Measurements from ENCODE around the gene GRB2. TPM values are rescaled to one million over a fixed set of nuclear protein-coding genes. Genes with fewer than 3 reads are reported as not detected.

The GRB2 gene
- total RNA-seq, 1 experiment from 2014 or later: 92.6 TPM

GRCh38 chr17:75445296-75445695, 39.8 kb upstream of the GRB2 start (continued):
- TF ChIP-seq PREB (CRISPR knock-in tag; IDR thresholded peaks at IDR 0.05; ENCODE audit: borderline replicate concordance) (no peak), ZNF281 (CRISPR knock-in tag; IDR thresholded peaks at IDR 0.05) (no peak), ZNF671 (CRISPR knock-in tag; IDR thresholded peaks at IDR 0.05) (no peak)

GRCh38 chr17:75442168-75443103, 37.0 kb upstream of the GRB2 start:
- DNase-seq (ENCODE audit: low spot score) (no peak), ATAC-seq (no peak)
- no peaks in the 10 kb centered on the region; the same call in 1 of the 2 replicates for H3K27me3 Mint-ChIP-seq (ENCODE audit: low read depth)
- H3K27ac Mint-ChIP-seq: no peak overlapping the region
- no peaks in the 10 kb centered on the region for H3K4me1 Mint-ChIP-seq
- H3K4me3 Mint-ChIP-seq: no peak overlapping the region
- TF ChIP-seq USF1 (CRISPR knock-in tag; IDR thresholded peaks at IDR 0.05) (no peak), GABPB1 (CRISPR knock-in tag; IDR thresholded peaks at IDR 0.05) (0 out of 2 replicates have a peak, but pooled peaks have one; percentile 24)
- ChIA-PET POLR2A (no interaction called here), CTCF (interaction anchor here (0.5 kb wide), 1 partner anchor 524 kb away, joined by 3 read pairs; no protein-coding TSS in a partner anchor)
- no peaks in the 10 kb centered on the region for H3K9me3 Mint-ChIP-seq
- H3K36me3 Mint-ChIP-seq: no peaks in the 10 kb centered on the region

- no peak for DNase-seq (ENCODE audit: low spot score)
- no peak for ATAC-seq
- ChIA-PET POLR2A (no interaction called here), CTCF (interaction anchor here (1.4 kb wide), 1 partner anchor 170 kb away, joined by 3 read pairs; the partner anchor contains the start of gene MIF4GD)
- no peak for TF ChIP-seq MXD4 (CRISPR knock-in tag; IDR thresholded peaks at IDR 0.05; ENCODE audit: borderline replicate concordance)
- TF ChIP-seq SMAD3 (CRISPR knock-in tag; IDR thresholded peaks at IDR 0.05; ENCODE audit: borderline replicate concordance): no peak
- no peak for TF ChIP-seq ZNF671 (CRISPR knock-in tag; IDR thresholded peaks at IDR 0.05)
- TF ChIP-seq ZMAT4 (CRISPR knock-in tag; IDR thresholded peaks at IDR 0.05): no peak
- no peak for TF ChIP-seq ETV6 (CRISPR knock-in tag; IDR thresholded peaks at IDR 0.05)
- no peak for TF ChIP-seq MAX (CRISPR knock-in tag; IDR thresholded peaks at IDR 0.05)
- TF ChIP-seq CREB1 (CRISPR knock-in tag; IDR thresholded peaks at IDR 0.05): no peak
- no peak for TF ChIP-seq TEAD1 (CRISPR knock-in tag; IDR thresholded peaks at IDR 0.05)
- TF ChIP-seq ZNF416 (CRISPR knock-in tag; IDR thresholded peaks at IDR 0.05): no peak
- Mint-ChIP-seq H3K27ac (no peak overlapping the region), H3K4me3 (no peak overlapping the region), H3K27me3 (ENCODE audit: low read depth) (no peaks in the 10 kb centered on the region; the same call in 1 of the 2 replicates), H3K4me1 (no peaks in the 10 kb centered on the region), H3K36me3 (no peaks in the 10 kb centered on the region), H3K9me3 (no peaks in the 10 kb centered on the region)
Observed at GRCh38 chr17:75440738-75441448, 35.4 kb upstream of the GRB2 start.
